ENCODE results near the gene TBX3. TPM values are rescaled to one million over a fixed set of nuclear protein-coding genes. Genes with fewer than 3 reads are reported as not detected.
A peak's percentile ranks its signal among the peaks of the same experiment; 100 is the strongest.

Gene TBX3
- polyA plus RNA-seq, 1 donor, result 71.7 TPM

DNA sequence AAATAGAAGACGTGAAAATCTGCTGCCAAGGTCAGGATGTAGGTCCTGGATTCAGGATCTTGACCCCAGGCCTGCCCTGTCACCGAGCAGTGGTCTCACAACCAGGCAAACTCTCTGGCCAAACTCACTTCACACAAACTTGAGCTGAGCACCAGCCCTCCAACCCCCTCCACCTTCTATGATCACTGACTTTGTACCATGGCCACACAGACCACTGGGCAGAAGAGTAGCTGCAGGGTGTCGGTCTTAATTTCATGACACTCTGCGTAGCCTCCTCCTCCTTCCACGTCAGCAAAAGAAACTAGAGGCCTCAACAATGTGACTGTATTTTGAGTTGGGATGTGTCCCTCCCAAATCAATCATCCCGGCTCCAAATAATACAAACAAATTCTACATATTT is 7.2 kb upstream of the TBX3 start:
- Histone ChIP-seq H3K36me3 (ENCODE audit: control insufficient read depth, insufficient read depth, low read length) (no peaks in the 10 kb centered on the region), H3K9me3 (ENCODE audit: control insufficient read depth, low read depth, low read length) (peaks cover 3% of the 10 kb centered on the region), H3K27ac (ENCODE audit: low read length) (no peak overlapping the region), H3K4me1 (ENCODE audit: control insufficient read depth, insufficient read depth, low read length) (peaks cover 3% of the 10 kb centered on the region), H3K27me3 (ENCODE audit: control insufficient read depth, insufficient read depth, low read length) (peaks cover 98% of the 10 kb centered on the region), H3K4me3 (ENCODE audit: low read length) (no peak overlapping the region)
- DNase-seq, result no peak
- 100% methylated on average over 4 of the region's 6 CpGs for WGBS (ENCODE audit: insufficient coverage, low lambda C conversion rate)

DNA sequence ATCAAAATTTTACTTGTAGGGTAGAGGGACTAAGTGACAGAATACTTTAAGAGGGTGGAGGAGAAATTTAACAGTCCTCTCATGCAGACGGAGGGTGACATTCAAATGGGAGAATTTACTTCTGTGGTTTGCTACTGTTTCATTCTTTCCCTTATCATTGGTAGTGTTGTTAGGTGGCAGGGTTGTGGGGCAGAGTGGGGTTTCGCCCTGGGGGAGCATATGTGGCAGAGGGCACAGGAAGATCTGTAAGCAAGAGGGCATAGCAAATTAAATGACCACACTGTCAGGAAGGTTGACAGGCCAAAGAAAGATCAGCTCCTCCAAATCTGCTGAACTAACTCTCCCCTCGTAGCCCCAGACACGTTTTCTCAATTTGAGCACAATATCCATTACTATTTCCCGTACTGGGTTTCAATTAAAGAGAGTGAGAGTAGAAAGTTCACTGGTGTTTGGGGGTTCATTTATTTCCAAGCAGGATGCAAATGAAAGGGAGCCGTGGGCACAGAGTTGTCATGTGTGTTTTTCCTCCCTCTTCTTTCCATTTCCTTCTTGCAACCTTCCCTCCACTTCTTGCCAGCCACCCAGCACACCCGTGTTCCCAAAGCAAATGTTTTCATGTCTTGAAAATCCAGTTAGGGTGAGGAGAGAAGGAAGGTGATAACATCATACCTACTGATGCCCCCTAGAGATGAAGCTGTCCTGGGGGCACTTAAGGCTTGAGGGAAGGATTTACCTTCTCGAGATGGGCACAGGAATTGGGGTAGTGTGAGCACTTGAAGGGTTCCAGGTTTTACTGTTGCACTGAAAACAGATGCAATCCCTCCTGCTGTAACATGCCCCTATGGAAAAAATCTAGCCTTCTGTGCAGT is 6.5 kb upstream of the TBX3 start:
- Histone ChIP-seq H3K9me3 (ENCODE audit: control insufficient read depth, low read depth, low read length) (peaks cover 3% of the 10 kb centered on the region), H3K4me1 (ENCODE audit: control insufficient read depth, insufficient read depth, low read length) (peaks cover 3% of the 10 kb centered on the region), H3K27me3 (ENCODE audit: control insufficient read depth, insufficient read depth, low read length) (peaks cover 98% of the 10 kb centered on the region), H3K4me3 (ENCODE audit: low read length) (no peak overlapping the region), H3K27ac (ENCODE audit: low read length) (no peak overlapping the region), H3K36me3 (ENCODE audit: control insufficient read depth, insufficient read depth, low read length) (no peaks in the 10 kb centered on the region)
- WGBS (ENCODE audit: insufficient coverage, low lambda C conversion rate), result 100% methylated on average over 2 of the region's 8 CpGs
- DNase-seq, result no peak

DNA sequence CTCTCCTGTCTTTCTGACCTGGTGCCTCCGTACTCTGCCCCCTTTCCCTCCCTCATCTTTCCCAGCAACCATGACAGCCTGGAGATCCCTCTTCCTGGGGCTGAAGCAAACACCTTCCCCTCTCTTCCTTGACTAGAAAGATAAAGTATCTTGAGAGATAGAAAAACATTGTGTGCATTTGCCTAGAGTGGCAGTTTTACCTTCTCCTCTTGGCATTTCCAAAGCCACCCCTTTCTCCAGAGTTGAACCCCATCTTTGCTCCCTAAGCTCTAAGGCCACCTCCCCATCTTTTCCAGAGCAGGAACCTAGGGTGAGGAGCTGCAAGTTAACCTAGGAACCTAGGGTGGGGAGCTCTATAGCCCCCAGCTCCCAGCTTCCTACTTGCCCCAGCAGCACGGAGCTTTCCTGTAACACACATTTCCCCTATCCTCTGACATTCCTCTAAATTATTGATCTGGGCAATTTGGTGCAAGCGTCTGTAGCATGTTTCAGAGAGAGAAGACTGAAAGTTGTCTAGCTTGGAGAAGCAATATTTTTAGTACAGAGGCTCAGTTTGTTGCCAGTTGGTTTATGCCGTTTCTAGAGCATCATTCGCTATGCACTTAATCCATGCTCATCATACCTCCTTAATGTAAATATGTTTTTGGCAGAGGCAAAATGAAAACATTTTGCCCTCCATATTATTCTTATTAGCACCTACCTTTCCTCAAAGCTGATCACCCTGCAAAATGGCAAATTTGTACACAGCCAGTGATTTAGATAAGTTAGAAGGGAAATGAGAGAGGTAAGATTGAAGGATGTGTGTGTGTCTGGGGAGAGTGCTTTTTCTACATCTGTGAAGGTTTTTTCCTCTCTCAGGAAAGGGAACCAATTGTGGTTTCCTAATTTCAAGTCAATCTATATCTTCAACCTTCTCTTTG is 5.4 kb upstream of the TBX3 start:
- peaks cover 90% of the 10 kb centered on the region for H3K27me3 ChIP-seq (ENCODE audit: control insufficient read depth, insufficient read depth, low read length)
- no peaks in the 10 kb centered on the region for H3K36me3 ChIP-seq (ENCODE audit: control insufficient read depth, insufficient read depth, low read length)
- no peak overlapping the region for H3K4me3 ChIP-seq (ENCODE audit: low read length)
- H3K27ac ChIP-seq (ENCODE audit: low read length), result no peak overlapping the region
- no peak for DNase-seq
- peaks cover 3% of the 10 kb centered on the region for H3K9me3 ChIP-seq (ENCODE audit: control insufficient read depth, low read depth, low read length)
- WGBS (ENCODE audit: insufficient coverage, low lambda C conversion rate), result 100% methylated on average over 2 of the region's 5 CpGs
- peaks cover 10% of the 10 kb centered on the region for H3K4me1 ChIP-seq (ENCODE audit: control insufficient read depth, insufficient read depth, low read length)

DNA sequence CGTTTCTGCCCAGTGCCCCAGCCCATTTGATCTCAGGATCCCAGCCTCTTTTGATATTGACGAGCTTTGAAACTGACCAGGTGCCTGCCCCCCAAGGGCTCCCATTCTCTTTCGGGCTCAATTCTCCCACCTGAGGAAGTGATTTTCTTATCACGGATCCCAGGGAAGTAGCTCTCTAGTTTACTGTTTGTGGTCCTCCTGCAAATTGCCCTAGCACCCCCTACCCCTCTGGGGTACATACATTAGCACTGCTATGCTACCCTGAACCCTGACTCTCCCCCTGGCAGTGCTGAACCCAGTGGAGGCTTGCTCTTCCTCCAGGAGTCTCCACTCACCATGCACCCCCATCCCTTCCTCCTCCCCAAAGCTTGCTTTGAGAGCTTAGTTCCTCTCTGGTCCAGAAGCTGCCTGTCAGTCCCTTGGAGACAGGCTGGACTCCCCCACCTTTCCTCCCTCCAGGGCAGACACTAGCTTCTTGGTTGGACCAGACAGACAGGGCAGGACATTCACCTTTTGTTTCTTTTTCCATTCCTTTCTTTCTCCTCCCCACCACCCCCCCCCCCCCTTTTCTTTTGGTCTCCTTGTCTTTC is 4.4 kb upstream of the TBX3 start:
- peaks cover 3% of the 10 kb centered on the region for H3K9me3 ChIP-seq (ENCODE audit: control insufficient read depth, low read depth, low read length)
- H3K27me3 ChIP-seq (ENCODE audit: control insufficient read depth, insufficient read depth, low read length), result peaks cover 80% of the 10 kb centered on the region

DNA sequence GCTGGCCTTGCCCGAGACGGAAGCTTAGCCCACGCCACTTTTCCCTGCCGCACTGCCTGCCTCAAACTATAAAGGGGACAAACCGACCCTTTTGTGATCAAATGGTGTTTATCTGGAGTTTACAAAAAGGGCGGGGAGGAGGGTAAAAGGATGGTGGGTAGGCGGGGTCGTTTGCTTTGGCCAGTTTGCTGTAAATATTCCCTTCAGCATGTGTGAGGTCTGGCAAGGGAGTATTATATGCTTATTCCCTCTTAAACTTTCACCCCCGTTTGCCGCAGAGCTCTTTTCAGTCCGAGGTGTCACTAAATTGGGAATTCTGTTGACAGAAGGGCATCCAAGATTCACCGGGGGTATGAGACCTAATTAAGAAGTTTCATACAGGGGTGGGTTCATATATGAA is 3.8 kb upstream of the TBX3 start:
- Histone ChIP-seq H3K27me3 (ENCODE audit: control insufficient read depth, insufficient read depth, low read length) (peaks cover 75% of the 10 kb centered on the region), H3K27ac (ENCODE audit: low read length) (no peak overlapping the region), H3K36me3 (ENCODE audit: control insufficient read depth, insufficient read depth, low read length) (no peaks in the 10 kb centered on the region), H3K9me3 (ENCODE audit: control insufficient read depth, low read depth, low read length) (peaks cover 3% of the 10 kb centered on the region), H3K4me3 (ENCODE audit: low read length) (no peak overlapping the region), H3K4me1 (ENCODE audit: control insufficient read depth, insufficient read depth, low read length) (peaks cover 10% of the 10 kb centered on the region)
- DNase-seq, result no peak
- WGBS (ENCODE audit: insufficient coverage, low lambda C conversion rate), result no CpG with 5 or more reads among the region's 12 CpGs

More for the DNA sequence above, 4.4 kb upstream of the TBX3 start:
- H3K36me3 ChIP-seq (ENCODE audit: control insufficient read depth, insufficient read depth, low read length), result no peaks in the 10 kb centered on the region
- DNase-seq, result no peak
- no peak overlapping the region for H3K4me3 ChIP-seq (ENCODE audit: low read length)
- WGBS (ENCODE audit: insufficient coverage, low lambda C conversion rate), result no CpG with 5 or more reads among the region's 4 CpGs
- H3K4me1 ChIP-seq (ENCODE audit: control insufficient read depth, insufficient read depth, low read length), result peaks cover 10% of the 10 kb centered on the region
- no peak overlapping the region for H3K27ac ChIP-seq (ENCODE audit: low read length)

DNA sequence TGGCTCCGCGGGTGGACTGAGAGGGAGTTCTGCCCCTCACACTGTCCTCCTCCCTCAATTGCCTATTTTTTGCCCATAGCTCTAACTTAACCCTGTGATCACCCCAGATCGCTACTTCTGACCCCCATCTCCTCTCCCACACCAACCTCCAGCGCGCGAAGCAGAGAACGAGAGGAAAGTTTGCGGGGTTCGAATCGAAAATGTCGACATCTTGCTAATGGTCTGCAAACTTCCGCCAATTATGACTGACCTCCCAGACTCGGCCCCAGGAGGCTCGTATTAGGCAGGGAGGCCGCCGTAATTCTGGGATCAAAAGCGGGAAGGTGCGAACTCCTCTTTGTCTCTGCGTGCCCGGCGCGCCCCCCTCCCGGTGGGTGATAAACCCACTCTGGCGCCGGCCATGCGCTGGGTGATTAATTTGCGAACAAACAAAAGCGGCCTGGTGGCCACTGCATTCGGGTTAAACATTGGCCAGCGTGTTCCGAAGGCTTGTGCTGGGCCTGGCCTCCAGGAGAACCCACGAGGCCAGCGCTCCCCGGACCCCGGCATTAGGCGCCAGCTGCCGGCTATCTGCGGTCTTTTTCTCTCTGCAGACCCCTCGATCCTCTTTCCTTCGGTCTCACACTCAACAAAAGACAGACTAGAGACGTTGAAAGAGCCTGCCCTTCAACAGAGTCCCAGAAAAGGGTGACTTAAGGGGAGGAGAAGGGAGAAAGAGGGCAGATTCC is 3.0 kb upstream of the TBX3 start:
- WGBS (ENCODE audit: insufficient coverage, low lambda C conversion rate), result no CpG with 5 or more reads among the region's 41 CpGs
- Histone ChIP-seq H3K4me3 (ENCODE audit: low read length) (no peak overlapping the region), H3K27me3 (ENCODE audit: control insufficient read depth, insufficient read depth, low read length) (peaks cover 66% of the 10 kb centered on the region), H3K4me1 (ENCODE audit: control insufficient read depth, insufficient read depth, low read length) (peaks cover 7% of the 10 kb centered on the region), H3K36me3 (ENCODE audit: control insufficient read depth, insufficient read depth, low read length) (no peaks in the 10 kb centered on the region), H3K27ac (ENCODE audit: low read length) (no peak overlapping the region), H3K9me3 (ENCODE audit: control insufficient read depth, low read depth, low read length) (peaks cover 3% of the 10 kb centered on the region)
- peak in 1 of 2 donors; percentile 38 for DNase-seq

DNA sequence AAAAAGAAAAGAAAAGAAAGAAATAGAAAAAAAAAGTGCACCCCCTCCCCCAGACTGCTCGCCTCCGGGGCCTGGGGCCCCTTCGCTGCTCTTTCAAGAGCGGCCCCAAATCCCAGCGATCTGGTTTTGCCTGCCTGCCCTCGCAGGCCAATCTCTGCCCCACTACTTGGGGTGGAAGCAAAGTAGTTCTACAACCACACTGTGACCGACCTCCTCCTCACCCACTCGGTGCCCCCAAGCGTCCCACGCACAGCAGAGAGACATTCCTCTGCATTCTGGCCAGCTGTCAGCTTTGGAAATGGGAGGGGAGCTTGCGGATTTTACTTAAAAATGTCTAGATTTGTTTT is 2.4 kb upstream of the TBX3 start:
- peaks cover 61% of the 10 kb centered on the region for H3K27me3 ChIP-seq (ENCODE audit: control insufficient read depth, insufficient read depth, low read length)
- DNase-seq, result no peak
- no peak overlapping the region for H3K4me3 ChIP-seq (ENCODE audit: low read length)
- H3K9me3 ChIP-seq (ENCODE audit: control insufficient read depth, low read depth, low read length), result peaks cover 3% of the 10 kb centered on the region
- H3K4me1 ChIP-seq (ENCODE audit: control insufficient read depth, insufficient read depth, low read length), result peaks cover 7% of the 10 kb centered on the region
- no CpG with 5 or more reads among the region's 11 CpGs for WGBS (ENCODE audit: insufficient coverage, low lambda C conversion rate)
- H3K27ac ChIP-seq (ENCODE audit: low read length), result no peak overlapping the region
- no peaks in the 10 kb centered on the region for H3K36me3 ChIP-seq (ENCODE audit: control insufficient read depth, insufficient read depth, low read length)

DNA sequence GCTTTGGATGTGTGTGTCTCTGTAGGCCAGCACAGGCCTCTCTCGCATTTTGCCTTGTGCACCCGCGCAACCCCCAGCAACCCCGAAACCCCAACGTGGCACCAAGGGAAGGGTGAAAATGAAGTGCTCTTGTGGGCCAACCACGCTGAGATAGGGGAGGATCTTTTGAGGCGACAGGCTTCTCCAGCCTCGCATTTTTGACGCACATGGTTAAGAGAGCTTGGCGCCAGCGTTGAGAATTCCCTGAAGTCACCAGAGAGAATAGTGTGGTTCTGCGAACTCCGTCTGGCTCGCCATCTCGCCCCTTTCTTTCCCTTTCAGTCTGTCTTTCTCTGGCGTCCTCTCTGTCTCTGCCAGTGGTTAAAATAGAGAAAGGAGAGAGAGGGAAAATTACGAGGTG is 1.9 kb upstream of the TBX3 start:
- WGBS (ENCODE audit: insufficient coverage, low lambda C conversion rate), result no CpG with 5 or more reads among the region's 17 CpGs

DNA sequence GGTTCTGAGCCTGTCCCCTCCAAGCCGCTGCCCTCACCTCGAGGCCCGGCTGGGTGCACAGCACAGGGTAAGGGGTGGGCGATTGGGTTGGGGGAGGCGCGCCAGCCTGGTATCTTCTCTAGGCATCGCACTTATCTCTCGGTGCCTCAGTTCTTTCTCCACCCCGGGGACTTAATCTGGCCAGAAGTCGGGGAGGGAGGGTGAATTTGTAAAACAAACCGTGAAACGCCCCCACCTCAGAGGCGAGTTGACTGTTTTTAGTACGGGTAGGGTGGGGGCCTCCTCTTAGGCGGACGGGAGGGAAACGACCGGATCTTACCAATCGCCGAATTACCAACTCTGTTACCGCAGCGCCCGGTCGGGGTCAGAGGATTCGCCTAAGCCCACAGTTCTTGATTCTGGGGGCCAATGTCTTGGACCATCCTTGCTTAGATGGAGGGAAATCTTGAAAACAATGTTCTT is 1.4 kb upstream of the TBX3 start:
- Histone ChIP-seq H3K27me3 (ENCODE audit: control insufficient read depth, insufficient read depth, low read length) (peaks cover 50% of the 10 kb centered on the region), H3K4me3 (ENCODE audit: low read length) (peak overlapping the region; percentile 65), H3K9me3 (ENCODE audit: control insufficient read depth, low read depth, low read length) (peaks cover 3% of the 10 kb centered on the region), H3K27ac (ENCODE audit: low read length) (peak overlapping the region; percentile 84), H3K36me3 (ENCODE audit: control insufficient read depth, insufficient read depth, low read length) (peaks cover 3% of the 10 kb centered on the region), H3K4me1 (ENCODE audit: control insufficient read depth, insufficient read depth, low read length) (peaks cover 7% of the 10 kb centered on the region)
- DNase-seq, result no peak
- no CpG with 5 or more reads among the region's 25 CpGs for WGBS (ENCODE audit: insufficient coverage, low lambda C conversion rate)

More for the DNA sequence above, 1.9 kb upstream of the TBX3 start:
- no peak overlapping the region for H3K4me3 ChIP-seq (ENCODE audit: low read length)
- H3K27ac ChIP-seq (ENCODE audit: low read length), result no peak overlapping the region
- DNase-seq, result no peak
- H3K9me3 ChIP-seq (ENCODE audit: control insufficient read depth, low read depth, low read length), result peaks cover 3% of the 10 kb centered on the region
- H3K36me3 ChIP-seq (ENCODE audit: control insufficient read depth, insufficient read depth, low read length), result no peaks in the 10 kb centered on the region
- H3K4me1 ChIP-seq (ENCODE audit: control insufficient read depth, insufficient read depth, low read length), result peaks cover 7% of the 10 kb centered on the region
- peaks cover 55% of the 10 kb centered on the region for H3K27me3 ChIP-seq (ENCODE audit: control insufficient read depth, insufficient read depth, low read length)
